Breast epithelium (tissue), 3 donors: ENCODE results near the gene MDK.

ENCODE experiments used
- CTCF ChIP-seq, 3 donors: fragments of 450-650 bp; IDR thresholded peaks; one replicate each; pipeline ENCODE4 v1.5.1; 2016 to 2017; ENCODE audit warnings: antibody characterized with exemption in 3 of 3, mild to moderate bottlenecking in 3 of 3, moderate library complexity in 3 of 3
- POLR2AphosphoS5 ChIP-seq, 3 donors: sonication (generic); formaldehyde crosslinking; IDR thresholded peaks; one replicate each; pipeline ENCODE4 v1.6.1; 2017; ENCODE audit warnings: antibody characterized with exemption in 3 of 3

GRCh38 chr11:46366661-46367161 is 14.8 kb upstream of the MDK start:
- TF ChIP-seq CTCF (IDR thresholded peaks at IDR 0.05) (no peak), POLR2AphosphoS5 (IDR thresholded peaks at IDR 0.05) (no peak)
